Esophagus squamous epithelium (tissue), 5 donors: ENCODE results near the gene CYB5R4. TPM values are rescaled to one million over a fixed set of nuclear protein-coding genes. Genes with fewer than 3 reads are reported as not detected.

Experiments used
- DNase-seq: peaks from one replicate; lab custom pipeline; 2025; lab: John Stamatoyannopoulos, UW
- H3K27ac ChIP-seq, 4 donors: fragments of 200-600 bp; sonication (generic); one replicate each; pipeline ENCODE4 v1.5.1; 2016 to 2019; ENCODE audit warnings: mild to moderate bottlenecking in 1 of 4
- H3K27me3 ChIP-seq, 4 donors: fragments of 200-600 bp; sonication (generic); 1 replicate in 3 of 4; 2 replicates in 1 of 4; pipeline versions ENCODE4 v1.5.1 to v1.6.0; 2017 to 2021; ENCODE audit warnings: antibody characterized with exemption in 1 of 4
- H3K36me3 ChIP-seq, 3 donors: fragments of 200-600 bp; sonication (generic); one replicate each; pipeline ENCODE4 v1.5.1; 2016 to 2019
- H3K4me1 ChIP-seq, 3 donors: fragments of 200-600 bp; sonication (generic); one replicate each; pipeline ENCODE4 v1.5.1; 2017 to 2019
- H3K4me3 ChIP-seq, 4 donors: fragments of 200-600 bp; sonication (generic); 1 replicate in 3 of 4; 2 replicates in 1 of 4; pipeline ENCODE4 v1.5.1; 2016 to 2019; ENCODE audit warnings: mild to moderate bottlenecking in 2 of 4, moderate library complexity in 1 of 4
- H3K9me3 ChIP-seq, 3 donors: fragments of 200-600 bp; sonication (generic); one replicate each; pipeline ENCODE4 v1.5.1; 2016 to 2019
- POLR2A ChIP-seq, 4 donors: fragments of 450-650 bp; IDR thresholded peaks; one replicate each; pipeline ENCODE4 v1.6.1; 2017; ENCODE audit warnings: antibody characterized with exemption in 4 of 4, mild to moderate bottlenecking in 4 of 4, moderate library complexity in 3 of 4
- WGBS, 2 donors: methylation state at CpG; one replicate each; pipeline ENCODE4 v1.1.5; 2018; 5-methylcytosine and 5-hydroxymethylcytosine counted together
- intact Hi-C: fragments of 100-400 bp; cut with DNase I; formaldehyde crosslinking; loops from one replicate; pipeline ENCODE4 v1.15.0; 2022
- total RNA-seq, 4 donors: library from RNA; depleted of rRNA; stranded (reverse); fragments of >200 nt; gene quantifications; one replicate each; pipeline ENCODE4 v1.1.0, GENCODE V29; 2016
- TF ChIP-seq, protein P1 (sequence below), 6 experiments: fragments of 450-650 bp in 4 of 6; fragments of 200-600 bp in 2 of 6; sonication (generic) in 2 of 6; IDR thresholded peaks; one replicate each; pipeline ENCODE4 v1.5.1; 2016 to 2019; ENCODE audit warnings: antibody characterized with exemption in 6 of 6, mild to moderate bottlenecking in 4 of 6, moderate library complexity in 4 of 6
- donor health status: DM: yes; HTN: yes; CAD: no.

Gene CYB5R4
- 10 to 100 TPM in 2 of 4 donors, 1 to 10 TPM in 2; 9.2 to 32.7 (median 14.2) TPM for total RNA-seq

- intact Hi-C loops, result no loop called here
- Histone ChIP-seq H3K36me3 (peaks cover 0 to 8% (median 0%) of the 10 kb centered on the region in 3 donors), H3K27ac (peak within 1 kb of the TSS; percentile 91 to 94 (median 92)), H3K4me1 (peaks cover 0 to 23% (median 17%) of the 10 kb centered on the region in 3 donors), H3K4me3 (peak within 1 kb of the TSS; percentile 76 to 96 (median 90)), H3K27me3 (peaks cover 0 to 11% (median 0%) of the 10 kb centered on the region in 4 donors), H3K9me3 (no peaks in the 10 kb centered on the region)
- TF ChIP-seq, protein P1, sequence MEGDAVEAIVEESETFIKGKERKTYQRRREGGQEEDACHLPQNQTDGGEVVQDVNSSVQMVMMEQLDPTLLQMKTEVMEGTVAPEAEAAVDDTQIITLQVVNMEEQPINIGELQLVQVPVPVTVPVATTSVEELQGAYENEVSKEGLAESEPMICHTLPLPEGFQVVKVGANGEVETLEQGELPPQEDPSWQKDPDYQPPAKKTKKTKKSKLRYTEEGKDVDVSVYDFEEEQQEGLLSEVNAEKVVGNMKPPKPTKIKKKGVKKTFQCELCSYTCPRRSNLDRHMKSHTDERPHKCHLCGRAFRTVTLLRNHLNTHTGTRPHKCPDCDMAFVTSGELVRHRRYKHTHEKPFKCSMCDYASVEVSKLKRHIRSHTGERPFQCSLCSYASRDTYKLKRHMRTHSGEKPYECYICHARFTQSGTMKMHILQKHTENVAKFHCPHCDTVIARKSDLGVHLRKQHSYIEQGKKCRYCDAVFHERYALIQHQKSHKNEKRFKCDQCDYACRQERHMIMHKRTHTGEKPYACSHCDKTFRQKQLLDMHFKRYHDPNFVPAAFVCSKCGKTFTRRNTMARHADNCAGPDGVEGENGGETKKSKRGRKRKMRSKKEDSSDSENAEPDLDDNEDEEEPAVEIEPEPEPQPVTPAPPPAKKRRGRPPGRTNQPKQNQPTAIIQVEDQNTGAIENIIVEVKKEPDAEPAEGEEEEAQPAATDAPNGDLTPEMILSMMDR (IDR thresholded peaks at IDR 0.05), result peak in 4 of 6 experiments; percentile 36 to 45 (median 42)
- peak in 3 of 4 donors; percentile 76 to 89 (median 88) for TF ChIP-seq POLR2A (IDR thresholded peaks at IDR 0.05)
- DNase-seq, result peak; percentile 63
- 0 to 3% methylated on average over 24 to 44 of the region's 53 CpGs for WGBS, 2 donors
Observed at GRCh38 chr6:83859410-83860358, at the start of gene CYB5R4. CYB5R4 (plus strand) TSS chr6:83859689; CDS start chr6:83859783, 94 bp downstream.

GRCh38 chr6:83812595-83812994, 46.9 kb upstream of the CYB5R4 start:
- intact Hi-C loops, result no loop called here

GRCh38 chr6:83815631-83816272, 43.7 kb upstream of the CYB5R4 start:
- no peaks in the 10 kb centered on the region for H3K9me3 ChIP-seq
- no peak for DNase-seq
- WGBS, 2 donors, result 5 to 12% methylated on average over 2 of the region's 2 CpGs
- H3K4me3 ChIP-seq, result no peak overlapping the region
- intact Hi-C loops, result no loop called here
- no peak overlapping the region for H3K27ac ChIP-seq
- no peak for TF ChIP-seq POLR2A (IDR thresholded peaks at IDR 0.05)
- TF ChIP-seq, protein P1 (IDR thresholded peaks at IDR 0.05), result no peak
- no peaks in the 10 kb centered on the region for H3K4me1 ChIP-seq
- H3K36me3 ChIP-seq, result no peaks in the 10 kb centered on the region
- no peaks in the 10 kb centered on the region for H3K27me3 ChIP-seq

More at GRCh38 chr6:83812595-83812994, 46.9 kb upstream of the CYB5R4 start:
- no peak for DNase-seq
- Histone ChIP-seq H3K27me3 (no peaks in the 10 kb centered on the region), H3K4me1 (no peaks in the 10 kb centered on the region), H3K36me3 (no peaks in the 10 kb centered on the region), H3K9me3 (no peaks in the 10 kb centered on the region), H3K27ac (no peak overlapping the region), H3K4me3 (no peak overlapping the region)
- TF ChIP-seq POLR2A (IDR thresholded peaks at IDR 0.05), result no peak
- TF ChIP-seq, protein P1 (IDR thresholded peaks at IDR 0.05), result no peak

DNA sequence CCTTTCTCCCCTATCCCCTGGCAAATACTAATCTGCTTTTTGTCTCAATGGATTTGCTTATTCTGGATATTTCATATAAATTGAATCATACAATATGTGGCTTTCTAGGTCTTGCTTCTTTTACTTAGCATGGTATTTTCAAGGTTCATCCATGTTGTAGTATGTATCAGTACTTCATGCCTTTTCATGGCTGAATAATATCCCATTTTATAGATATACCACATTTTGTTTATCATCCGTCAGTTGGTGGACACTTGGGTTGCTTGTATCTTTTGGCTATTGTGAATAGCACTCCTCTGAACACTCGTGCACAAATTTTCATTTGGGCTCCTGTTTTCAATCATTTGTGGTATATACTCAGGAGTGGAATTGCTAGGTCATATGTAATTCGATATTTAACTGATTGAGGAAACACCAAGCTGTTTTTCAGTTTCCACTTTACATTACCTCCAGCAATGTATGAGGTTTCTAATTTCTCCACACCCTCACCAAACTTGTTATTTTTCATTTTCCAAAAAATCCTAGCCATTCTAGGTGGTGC, 36.8 kb upstream of the CYB5R4 start:
- 72 to 77% methylated on average over 3 of the region's 3 CpGs for WGBS, 2 donors
- Histone ChIP-seq H3K4me3 (no peak overlapping the region), H3K9me3 (no peaks in the 10 kb centered on the region), H3K27ac (no peak overlapping the region), H3K36me3 (no peaks in the 10 kb centered on the region), H3K4me1 (peaks cover 0 to 8% (median 0%) of the 10 kb centered on the region in 3 donors), H3K27me3 (no peaks in the 10 kb centered on the region)
- no peak for DNase-seq
- TF ChIP-seq, protein P1 (IDR thresholded peaks at IDR 0.05), result no peak
- no peak for TF ChIP-seq POLR2A (IDR thresholded peaks at IDR 0.05)
- intact Hi-C loops, result no loop called here
